Iris pigment epithelial cell (primary cell): ENCODE data around the gene C1orf226.
"Not testable (repeated sequence)": the region's sequence is repeated elsewhere in the genome, so short reads cannot be mapped to it uniquely, and the experiment has no call there.

ENCODE experiments used
- DNase-seq: peaks from one replicate; pipeline ENCODE4 v3.0.0-alpha.2; 2011; ENCODE audit warnings: low read depth

Gene C1orf226, protein sequence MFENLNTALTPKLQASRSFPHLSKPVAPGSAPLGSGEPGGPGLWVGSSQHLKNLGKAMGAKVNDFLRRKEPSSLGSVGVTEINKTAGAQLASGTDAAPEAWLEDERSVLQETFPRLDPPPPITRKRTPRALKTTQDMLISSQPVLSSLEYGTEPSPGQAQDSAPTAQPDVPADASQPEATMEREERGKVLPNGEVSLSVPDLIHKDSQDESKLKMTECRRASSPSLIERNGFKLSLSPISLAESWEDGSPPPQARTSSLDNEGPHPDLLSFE

GRCh38 chr1:162381383-162381782 is at the start of gene C1orf226:
Gene C1orf226, plus strand, starts transcription at chr1:162381728. Its CDS starts 174 bp downstream, at chr1:162381902.
- no peak for DNase-seq

GRCh38 chr1:162333991-162334390 is 47.5 kb upstream of the C1orf226 start:
- DNase-seq: no peak

DNA sequence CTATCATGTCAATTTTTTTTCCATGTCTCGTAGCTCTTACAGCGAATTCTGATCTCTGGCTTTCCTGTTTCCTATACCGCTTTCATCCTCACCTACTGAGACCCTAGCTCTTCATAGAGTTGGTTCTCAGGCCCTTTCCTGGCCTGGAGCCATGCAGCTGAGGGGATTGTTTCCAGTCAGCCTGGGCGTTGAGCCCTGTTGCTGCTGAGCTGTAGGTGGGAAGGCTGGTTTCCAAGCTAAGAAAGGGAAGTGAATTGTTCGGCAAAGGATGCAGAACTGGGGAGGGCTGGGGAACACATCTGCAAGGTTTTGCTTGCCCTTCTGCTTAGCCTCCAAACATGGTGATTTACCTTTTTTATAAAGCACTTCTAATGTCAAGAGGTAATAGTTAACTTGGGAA is 46.4 kb upstream of the C1orf226 start:
- no peak for DNase-seq

- DNase-seq: no peak
These were observed 44.8 kb upstream of the C1orf226 start for GRCh38 chr1:162336621-162337285.

GRCh38 chr1:162342452-162342983 is 39.0 kb upstream of the C1orf226 start:
- no peak for DNase-seq

DNA sequence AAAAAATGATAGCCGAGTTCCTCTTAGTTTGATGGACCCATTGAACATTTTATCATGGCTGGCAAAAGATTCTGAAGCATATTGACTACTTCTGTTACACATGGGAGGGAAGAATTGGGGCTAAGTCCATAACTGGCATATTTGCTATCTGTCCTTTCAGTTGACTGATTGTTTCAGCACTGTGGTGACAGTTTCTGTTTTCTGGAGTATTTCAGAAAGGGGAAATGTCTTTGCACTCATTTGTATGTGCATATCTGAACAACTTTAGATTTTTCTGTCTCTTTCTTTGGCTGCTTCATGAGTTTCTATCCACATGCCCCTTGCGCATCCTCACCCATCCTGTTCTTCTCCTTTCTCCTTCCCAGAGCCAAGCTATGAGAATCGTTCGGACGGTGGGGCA is 38.1 kb upstream of the C1orf226 start:
- no peak for DNase-seq

DNA sequence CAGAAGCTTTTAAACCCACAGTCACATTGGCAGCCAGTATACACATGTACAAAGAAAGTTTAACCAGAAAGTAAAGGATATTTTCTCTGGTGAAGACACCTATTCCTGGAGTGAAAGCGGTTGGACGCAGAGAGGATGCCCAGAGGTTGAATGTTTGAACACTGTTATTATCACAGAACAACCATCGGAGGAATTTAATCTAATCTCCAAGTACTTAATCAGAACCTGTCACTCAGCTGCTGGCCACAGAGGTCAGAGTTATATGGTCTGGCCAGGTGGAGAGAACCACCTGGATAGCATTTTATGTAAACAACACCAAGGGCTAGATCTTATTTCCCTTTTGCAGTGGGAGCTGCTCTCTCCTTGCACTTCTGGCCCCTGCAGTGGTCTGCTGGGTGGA is 34.2 kb upstream of the C1orf226 start:
- DNase-seq: no peak

- peak; percentile 95 for DNase-seq
These were observed 31.7 kb upstream of the C1orf226 start for GRCh38 chr1:162349635-162350330.

DNA sequence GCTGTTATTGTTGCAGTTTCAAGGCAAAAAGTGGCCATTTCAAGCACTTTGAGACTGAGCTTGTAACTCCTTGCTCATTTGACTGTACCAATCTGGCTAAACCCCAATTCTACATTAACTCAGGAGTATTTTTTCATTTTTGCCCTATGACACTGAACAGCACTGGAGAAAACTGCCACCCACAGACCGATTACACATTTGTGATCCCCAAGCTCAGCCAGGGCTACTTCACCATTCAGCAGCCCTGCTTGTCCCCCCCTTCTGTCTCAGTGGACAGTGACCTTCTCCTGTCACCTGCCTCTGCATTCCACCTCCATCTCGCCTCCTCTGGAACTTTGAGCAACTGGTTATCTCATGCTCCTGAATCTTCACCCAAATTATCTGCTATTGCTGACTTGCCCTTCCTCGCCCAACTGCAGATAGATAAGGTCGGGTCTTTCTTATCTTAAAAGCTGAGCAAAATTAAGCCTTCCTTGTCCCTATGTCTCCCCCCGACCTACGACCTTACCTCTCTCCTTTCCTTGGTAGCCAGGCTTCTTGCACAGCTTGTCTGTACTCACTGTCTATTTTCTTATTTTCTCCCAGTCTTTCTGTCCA is 30.2 kb upstream of the C1orf226 start:
- no peak for DNase-seq

- not testable (repeated sequence) for DNase-seq
These were observed 29.7 kb upstream of the C1orf226 start for GRCh38 chr1:162351874-162352273.

- DNase-seq: no peak
These were observed 28.4 kb upstream of the C1orf226 start for GRCh38 chr1:162353078-162353477.

DNA sequence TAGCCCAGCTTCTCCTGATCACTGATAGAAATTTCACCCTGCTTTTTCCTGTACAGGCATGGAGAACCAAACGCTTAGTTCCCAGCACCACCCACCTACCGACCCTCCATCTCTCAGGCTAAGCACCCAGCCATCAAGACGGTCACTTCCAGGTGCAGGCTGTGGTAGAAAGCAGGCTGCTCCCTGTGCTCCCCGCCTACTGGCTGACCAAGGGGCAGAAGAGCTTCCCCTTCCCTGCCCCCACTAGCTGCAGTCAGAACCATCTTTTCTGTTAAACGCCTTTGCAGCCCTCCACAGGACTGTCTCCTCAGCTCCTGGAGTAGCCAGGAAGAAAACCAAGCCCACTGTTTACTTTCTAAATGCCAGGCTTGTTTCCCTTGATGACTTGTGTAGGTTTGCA is 27.8 kb upstream of the C1orf226 start:
- no peak for DNase-seq

DNA sequence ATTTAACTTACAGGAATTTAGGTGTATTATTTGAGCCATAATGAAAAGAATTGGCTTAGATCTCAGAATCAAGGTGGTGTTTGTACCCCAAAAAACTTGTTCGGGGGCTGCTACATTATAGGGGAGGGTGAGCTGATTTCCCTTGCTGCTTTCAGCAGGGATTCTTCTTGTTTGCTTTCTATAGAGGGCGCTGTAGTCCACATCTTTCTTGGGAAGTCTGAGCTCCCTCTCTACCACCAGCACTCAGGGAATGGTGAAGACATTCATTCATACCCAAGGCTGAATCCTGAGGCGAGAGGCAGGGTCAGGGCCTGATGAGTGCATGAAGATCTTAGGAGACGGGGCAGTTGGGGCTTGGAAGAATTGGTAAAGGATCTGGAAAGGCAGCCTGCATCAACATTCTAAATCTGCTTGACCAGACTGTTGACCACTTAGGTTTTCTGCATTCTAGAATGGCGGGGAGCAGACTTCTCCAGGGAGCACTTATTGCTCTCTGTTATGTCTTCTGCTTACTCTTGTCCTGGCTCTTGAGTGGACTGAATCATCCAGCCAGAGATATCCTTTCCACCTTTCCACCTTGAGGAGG is 23.8 kb upstream of the C1orf226 start:
- peak; percentile 63 for DNase-seq

- no peak for DNase-seq
These were observed 22.6 kb upstream of the C1orf226 start for GRCh38 chr1:162358928-162359327.

DNA sequence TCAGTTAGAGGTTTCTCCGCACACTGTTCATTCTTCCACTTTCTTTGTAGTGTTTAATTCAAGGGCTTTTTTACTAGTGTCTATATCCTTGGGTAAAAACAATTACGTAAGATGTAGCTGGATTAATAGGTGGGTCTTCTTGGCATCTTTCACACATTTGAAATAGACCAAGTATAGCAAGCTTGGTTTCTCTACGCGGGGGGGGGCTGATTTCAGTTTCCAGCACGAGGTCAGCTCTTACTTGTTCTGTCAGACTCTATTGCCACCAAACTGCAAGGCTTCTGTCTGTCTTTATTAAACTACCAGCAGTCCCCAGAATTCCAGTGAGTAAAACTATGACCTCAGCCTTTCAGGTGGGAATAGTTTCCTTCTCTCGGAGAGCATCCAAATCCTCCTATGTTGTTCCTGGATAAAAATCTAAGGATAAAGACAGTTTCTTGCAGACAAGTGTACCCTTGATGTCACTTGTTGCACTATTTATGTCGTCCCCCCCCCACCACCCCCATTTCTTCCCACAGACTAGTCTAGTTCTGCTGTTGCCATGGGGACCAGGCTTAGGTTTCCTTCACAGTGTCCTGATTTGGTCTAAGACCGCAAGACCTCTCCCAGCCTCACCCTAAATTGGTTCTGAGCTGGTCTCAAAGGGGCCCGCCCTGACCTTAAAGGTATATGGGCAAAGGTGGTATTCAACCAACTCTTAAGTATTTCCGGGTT is 21.8 kb upstream of the C1orf226 start:
- DNase-seq: no peak

DNA sequence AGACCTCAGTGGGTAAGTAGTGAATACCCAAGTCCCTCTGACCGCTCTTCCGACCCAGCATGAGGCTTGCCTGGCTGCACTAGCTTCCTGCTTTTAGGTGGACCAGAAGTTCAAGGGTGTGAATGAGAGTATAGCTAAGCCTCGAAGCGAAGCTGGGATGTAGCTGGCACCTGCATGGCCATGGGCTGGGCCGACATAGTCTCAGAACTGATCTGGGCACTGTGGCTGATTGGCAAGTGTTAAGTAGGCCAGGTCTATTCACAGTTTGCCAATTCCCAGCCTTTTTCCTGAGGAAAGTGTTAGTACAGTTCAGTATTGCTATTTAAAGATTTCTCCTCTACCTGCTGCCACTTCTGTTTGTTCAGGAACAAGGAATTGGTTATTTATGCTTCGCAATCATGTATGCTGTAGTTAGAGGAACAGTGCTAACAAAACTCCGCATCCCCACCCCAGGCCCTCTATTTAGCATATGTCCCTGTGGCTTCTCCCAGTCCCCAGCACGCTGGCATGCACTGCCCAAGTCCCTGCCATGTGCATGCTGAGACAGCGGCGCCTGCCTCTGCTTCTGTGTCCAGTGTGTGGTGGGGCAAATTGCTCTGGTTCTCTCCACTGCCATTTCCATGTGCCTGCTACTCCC is 21.2 kb upstream of the C1orf226 start:
- DNase-seq: no peak

DNA sequence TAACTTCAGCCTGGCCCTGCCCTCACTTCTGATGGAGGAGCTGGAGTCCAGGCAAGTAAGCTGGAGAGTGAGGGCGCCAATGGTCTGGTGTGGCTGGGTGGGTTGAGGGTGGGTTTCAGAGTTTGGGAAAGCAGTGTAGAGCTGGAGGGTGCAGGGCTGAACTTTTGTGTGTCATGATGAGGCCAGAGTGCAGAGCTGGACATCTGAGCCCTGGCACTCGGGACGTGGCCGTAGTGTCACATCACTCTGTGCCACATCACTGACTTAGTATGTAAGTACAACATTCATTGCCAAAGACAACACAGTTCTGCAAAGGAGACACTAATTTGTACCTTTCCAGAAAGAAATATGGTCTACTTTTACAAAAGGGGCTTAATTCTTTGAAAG is 20.7 kb upstream of the C1orf226 start:
- DNase-seq: no peak

DNA sequence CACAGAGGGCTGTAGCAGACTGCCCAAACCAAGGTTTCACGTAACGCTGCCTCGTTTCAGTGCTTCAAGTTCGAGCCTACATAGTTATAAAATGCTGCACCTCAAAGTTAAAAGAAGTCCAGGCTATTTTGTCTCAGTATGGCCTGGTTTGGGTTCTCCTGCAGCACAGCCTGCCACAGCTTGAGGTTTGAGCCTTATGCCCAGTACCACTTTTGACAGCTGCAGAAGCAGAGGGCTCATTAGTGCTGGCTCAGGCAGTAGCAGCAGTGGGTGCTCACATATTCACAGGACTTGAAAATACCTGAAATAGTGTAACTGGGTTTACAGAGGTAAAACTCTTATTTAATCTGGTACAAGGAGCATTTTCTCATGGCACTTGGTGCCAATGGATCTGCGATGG is 20.2 kb upstream of the C1orf226 start:
- no peak for DNase-seq

- no peak for DNase-seq
These were observed 17.7 kb upstream of the C1orf226 start for GRCh38 chr1:162363823-162364222.

DNA sequence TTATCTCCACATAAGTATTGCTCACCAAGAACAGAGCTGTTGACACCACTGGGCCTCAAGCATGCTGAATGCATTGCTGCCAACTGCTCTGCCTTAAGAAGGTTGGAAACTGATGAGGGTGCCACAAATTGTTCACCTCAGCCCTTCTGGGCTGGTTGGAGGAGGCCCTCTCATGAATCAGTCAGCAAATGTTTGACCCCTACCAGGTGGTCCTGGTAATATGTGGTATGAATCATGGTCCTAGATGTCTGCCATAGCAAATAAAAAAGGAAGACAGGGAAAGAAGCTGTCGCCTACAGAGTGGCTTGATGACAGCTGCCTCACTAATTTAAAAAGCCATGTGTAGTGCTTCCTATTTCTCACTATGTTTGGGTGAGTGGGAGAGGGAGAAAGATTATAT is 17.0 kb upstream of the C1orf226 start:
- no peak for DNase-seq
